ENCODE measurements around the gene KNTC1.
"Not testable (repeated sequence)": the region's sequence is repeated elsewhere in the genome, so short reads cannot be mapped to it uniquely, and the experiment has no call there.

Gene KNTC1

DNA sequence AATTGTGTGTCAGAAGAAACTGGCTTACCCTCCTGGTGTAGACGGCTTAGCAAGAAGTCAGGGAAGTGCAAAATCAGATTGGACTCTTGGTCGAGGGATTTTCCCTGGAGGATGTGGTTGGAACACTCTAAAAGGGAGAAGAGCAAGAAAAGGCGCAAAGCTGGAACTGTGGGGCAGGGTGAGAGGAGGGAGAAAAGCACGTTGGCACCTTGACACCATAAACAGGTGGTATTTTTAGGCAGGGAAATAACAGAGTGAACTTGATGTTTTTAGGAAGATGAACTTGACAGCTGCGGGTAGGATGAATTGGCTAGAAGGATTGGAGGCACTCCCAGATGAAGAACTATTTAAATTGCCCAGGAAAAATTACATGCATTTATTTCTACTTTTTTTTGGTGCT, 108.4 kb downstream of the KNTC1 start:
- H3K36me3 ChIP-seq (ENCODE audit: control insufficient read depth, insufficient read depth, low read length): no peaks in the 10 kb centered on the region
- H3K9ac ChIP-seq (ENCODE audit: low read length): no peak overlapping the region
- no peaks in the 10 kb centered on the region for H3K9me3 ChIP-seq (ENCODE audit: control insufficient read depth, low read length)
- H3K4me1 ChIP-seq (ENCODE audit: control insufficient read depth, insufficient read depth, low read length): peaks cover 3% of the 10 kb centered on the region
- H3K4me3 ChIP-seq (ENCODE audit: low read length): no peak overlapping the region
- no peaks in the 10 kb centered on the region for H3K27me3 ChIP-seq (ENCODE audit: control insufficient read depth, insufficient read depth, low read length)

DNA sequence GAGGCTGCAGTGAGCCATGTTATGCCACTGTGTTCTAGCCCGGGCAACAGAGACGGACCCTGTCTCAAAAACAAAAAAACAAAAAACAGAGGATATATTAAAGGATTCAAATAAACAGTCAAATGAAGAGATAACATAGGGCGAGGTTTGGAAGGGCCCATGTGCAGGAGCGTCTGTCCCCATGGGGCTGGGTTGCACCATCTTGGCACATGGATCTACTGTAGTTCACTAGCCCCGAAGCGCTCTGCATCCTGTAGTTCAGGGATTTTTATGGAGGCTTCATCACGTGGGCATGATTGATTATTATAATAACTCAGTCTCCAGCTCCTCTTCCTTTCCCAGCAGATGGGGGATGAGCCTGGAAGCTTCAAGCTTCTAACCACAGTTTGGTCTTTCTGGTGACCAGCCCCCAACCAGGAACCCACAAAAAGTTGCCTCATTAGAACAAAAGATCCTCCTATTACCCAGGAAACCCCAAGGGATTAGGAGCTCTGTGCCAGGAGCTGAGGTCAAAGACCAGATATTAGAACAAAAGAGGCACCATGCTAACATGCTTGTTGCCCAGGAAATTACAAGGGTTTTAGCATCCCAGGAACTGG, 116.3 kb downstream of the KNTC1 start:
- Histone ChIP-seq H3K4me1 (ENCODE audit: control insufficient read depth, insufficient read depth, low read length) (peaks cover 3% of the 10 kb centered on the region), H3K36me3 (ENCODE audit: control insufficient read depth, insufficient read depth, low read length) (no peaks in the 10 kb centered on the region), H3K9me3 (ENCODE audit: control insufficient read depth, low read length) (no peaks in the 10 kb centered on the region), H3K4me3 (ENCODE audit: low read length) (no peak overlapping the region), H3K27me3 (ENCODE audit: control insufficient read depth, insufficient read depth, low read length) (no peaks in the 10 kb centered on the region), H3K9ac (ENCODE audit: low read length) (no peak overlapping the region)

DNA sequence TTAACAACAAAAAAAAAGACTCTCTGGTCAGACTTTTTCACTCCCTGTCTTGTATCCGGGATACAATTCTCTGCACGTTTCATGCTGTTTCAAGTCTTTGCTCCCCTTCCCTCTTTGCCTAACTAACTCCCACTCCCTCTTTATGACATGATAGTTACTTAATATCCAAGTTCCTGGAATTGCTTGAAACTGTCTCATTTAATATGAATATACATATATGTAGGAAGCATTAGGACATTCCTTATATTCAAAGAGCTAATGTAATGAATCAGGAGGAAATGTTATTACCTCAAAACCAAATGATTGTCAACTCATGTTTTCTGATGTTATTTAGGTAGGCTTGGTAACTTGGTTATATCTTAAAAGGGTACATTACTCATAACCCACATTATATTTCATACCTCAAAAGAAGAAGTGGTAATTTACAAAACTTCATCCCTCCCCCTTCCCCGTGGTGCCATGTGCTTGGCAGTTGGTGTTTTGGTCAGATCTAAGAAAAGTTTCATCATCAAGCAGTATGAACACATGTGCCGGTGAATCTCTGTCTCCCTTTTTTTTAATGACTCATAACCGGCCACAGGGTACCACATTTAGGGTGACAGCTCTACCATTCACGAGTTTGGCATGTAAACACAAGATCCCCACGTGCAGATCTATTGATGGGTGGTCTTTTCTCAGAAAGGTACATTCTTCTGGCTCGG, 119.6 kb downstream of the KNTC1 start:
- Histone ChIP-seq H3K27me3 (ENCODE audit: control insufficient read depth, insufficient read depth, low read length) (no peaks in the 10 kb centered on the region), H3K9ac (ENCODE audit: low read length) (no peak overlapping the region), H3K4me1 (ENCODE audit: control insufficient read depth, insufficient read depth, low read length) (peaks cover 8% of the 10 kb centered on the region), H3K36me3 (ENCODE audit: control insufficient read depth, insufficient read depth, low read length) (no peaks in the 10 kb centered on the region), H3K4me3 (ENCODE audit: low read length) (no peak overlapping the region), H3K9me3 (ENCODE audit: control insufficient read depth, low read length) (no peaks in the 10 kb centered on the region)

DNA sequence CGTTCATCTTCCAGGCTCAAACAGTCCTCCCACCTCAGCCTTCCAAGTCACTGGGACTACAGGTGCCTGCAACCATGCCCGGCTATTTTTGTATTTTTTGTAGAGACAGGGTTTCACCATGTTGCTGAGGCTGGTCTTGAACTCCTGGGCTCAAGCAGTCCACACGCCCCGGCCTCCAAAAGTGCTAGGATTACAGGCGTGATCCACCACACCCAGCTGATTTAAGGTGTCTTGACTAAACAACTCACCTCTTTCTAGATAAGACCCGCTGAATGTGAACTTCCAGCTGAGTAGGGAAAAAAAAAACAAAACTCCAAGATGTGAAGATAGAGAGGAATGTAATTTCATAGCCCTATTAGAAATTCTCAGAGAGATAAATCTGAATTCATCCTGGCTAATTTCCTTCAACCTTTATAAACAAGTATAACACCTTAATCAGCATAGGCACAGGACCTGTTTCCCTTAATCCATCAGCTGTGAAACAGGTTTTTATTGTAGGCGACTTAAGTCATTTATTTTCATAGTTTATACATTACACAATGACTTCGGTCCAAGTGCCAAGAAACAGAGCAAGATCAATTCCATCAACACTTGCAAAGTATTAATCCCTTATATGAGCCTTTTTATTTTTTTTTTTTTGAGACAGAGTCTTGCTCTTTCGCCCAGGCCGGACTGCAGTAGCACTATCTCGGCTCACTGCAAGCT, 124.6 kb downstream of the KNTC1 start:
- no peaks in the 10 kb centered on the region for H3K27me3 ChIP-seq (ENCODE audit: control insufficient read depth, insufficient read depth, low read length)

DNA sequence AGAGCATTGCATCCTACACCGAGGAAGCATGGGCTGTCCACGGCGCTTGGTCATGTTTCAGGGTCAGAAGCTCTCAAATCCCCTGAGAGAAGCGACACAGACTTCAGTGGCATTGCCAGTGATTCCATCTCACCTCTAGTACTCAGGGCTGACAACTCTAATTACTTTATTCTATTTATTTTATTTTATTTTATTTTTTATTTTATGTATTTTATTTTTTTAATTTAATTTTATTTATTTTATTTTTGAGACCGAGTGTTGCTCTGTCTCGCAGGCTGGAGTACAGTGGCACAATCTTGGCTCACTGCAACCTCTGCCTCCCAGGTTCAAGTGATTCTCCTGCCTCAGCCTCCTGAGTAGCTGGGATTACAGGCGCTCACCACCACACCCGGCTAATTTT, 126.2 kb downstream of the KNTC1 start:
- not testable (repeated sequence) for H3K36me3 ChIP-seq (ENCODE audit: control insufficient read depth, insufficient read depth, low read length); H3K9me3 ChIP-seq (ENCODE audit: control insufficient read depth, low read length); H3K4me3 ChIP-seq (ENCODE audit: low read length); H3K9ac ChIP-seq (ENCODE audit: low read length); H3K27me3 ChIP-seq (ENCODE audit: control insufficient read depth, insufficient read depth, low read length); H3K4me1 ChIP-seq (ENCODE audit: control insufficient read depth, insufficient read depth, low read length)

More for the DNA sequence above, 124.6 kb downstream of the KNTC1 start:
- Histone ChIP-seq H3K9ac (ENCODE audit: low read length) (no peak overlapping the region), H3K4me3 (ENCODE audit: low read length) (no peak overlapping the region), H3K4me1 (ENCODE audit: control insufficient read depth, insufficient read depth, low read length) (peaks cover 5% of the 10 kb centered on the region), H3K36me3 (ENCODE audit: control insufficient read depth, insufficient read depth, low read length) (no peaks in the 10 kb centered on the region), H3K9me3 (ENCODE audit: control insufficient read depth, low read length) (no peaks in the 10 kb centered on the region)

DNA sequence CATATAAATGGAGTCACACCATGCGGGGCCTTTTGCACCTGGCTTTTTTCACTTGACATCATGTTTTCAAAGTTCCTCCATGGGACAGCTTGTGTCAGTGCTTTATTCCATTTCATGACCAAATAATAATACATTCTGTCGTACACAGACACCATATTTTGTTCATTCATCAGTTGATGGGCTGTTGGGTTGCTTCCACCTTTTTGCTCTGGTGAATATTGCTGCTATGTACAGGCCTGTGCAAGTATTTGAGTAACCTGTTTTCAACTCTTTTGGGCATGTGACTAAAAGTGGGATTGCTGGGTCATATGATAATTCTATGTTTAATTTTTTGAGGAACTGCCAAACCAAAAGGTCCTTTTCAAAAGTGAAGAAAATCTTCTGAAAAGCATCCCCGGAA, 129.2 kb downstream of the KNTC1 start:
- no peak overlapping the region for H3K4me3 ChIP-seq (ENCODE audit: low read length)
- no peaks in the 10 kb centered on the region for H3K9me3 ChIP-seq (ENCODE audit: control insufficient read depth, low read length)
- H3K36me3 ChIP-seq (ENCODE audit: control insufficient read depth, insufficient read depth, low read length): no peaks in the 10 kb centered on the region
- H3K27me3 ChIP-seq (ENCODE audit: control insufficient read depth, insufficient read depth, low read length): no peaks in the 10 kb centered on the region
- H3K4me1 ChIP-seq (ENCODE audit: control insufficient read depth, insufficient read depth, low read length): peaks cover 3% of the 10 kb centered on the region
- H3K9ac ChIP-seq (ENCODE audit: low read length): no peak overlapping the region

DNA sequence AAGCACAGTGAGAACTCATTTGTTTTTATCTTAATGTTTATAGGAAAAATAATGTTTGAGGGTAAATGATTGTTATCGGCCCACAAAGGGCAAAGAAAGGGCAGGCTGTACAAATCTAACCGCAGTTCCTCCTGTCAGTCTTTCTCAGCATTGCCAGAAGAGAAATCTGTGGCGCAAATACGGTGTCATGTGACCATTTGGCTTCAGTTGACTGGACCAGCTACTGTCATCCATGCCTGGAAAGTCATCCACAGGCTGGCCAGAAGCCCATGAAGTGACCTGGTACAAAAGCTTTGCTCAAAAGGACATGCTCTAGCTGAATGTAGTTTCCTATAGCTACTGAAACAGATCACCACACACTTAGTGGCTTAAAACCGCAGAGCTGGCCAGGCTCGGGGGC, 132.5 kb downstream of the KNTC1 start:
- Histone ChIP-seq H3K9me3 (ENCODE audit: control insufficient read depth, low read length) (no peaks in the 10 kb centered on the region), H3K27me3 (ENCODE audit: control insufficient read depth, insufficient read depth, low read length) (no peaks in the 10 kb centered on the region), H3K36me3 (ENCODE audit: control insufficient read depth, insufficient read depth, low read length) (no peaks in the 10 kb centered on the region), H3K4me1 (ENCODE audit: control insufficient read depth, insufficient read depth, low read length) (no peaks in the 10 kb centered on the region), H3K4me3 (ENCODE audit: low read length) (no peak overlapping the region), H3K9ac (ENCODE audit: low read length) (peak overlapping the region; percentile 5)

DNA sequence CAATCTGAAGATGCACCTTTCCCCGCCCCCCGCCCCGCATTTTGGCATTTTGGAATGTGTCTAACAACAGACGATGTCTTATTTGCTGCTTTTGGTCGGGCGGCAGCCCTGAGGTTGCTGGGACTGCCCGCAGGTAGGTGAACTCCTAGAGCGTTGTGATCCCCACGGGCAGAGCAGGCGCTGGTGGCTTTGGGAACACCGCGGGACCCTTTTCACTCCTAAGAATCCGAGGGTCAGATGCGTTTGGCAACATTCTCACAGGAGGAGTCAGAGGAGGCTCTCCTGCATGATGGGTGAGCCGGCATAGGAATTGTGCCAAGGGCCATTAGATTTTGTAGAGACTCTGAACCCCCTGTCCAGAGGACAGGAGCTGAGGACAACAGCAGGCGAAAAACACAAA, 134.2 kb downstream of the KNTC1 start:
- Histone ChIP-seq H3K9ac (ENCODE audit: low read length) (no peak overlapping the region), H3K27me3 (ENCODE audit: control insufficient read depth, insufficient read depth, low read length) (no peaks in the 10 kb centered on the region), H3K4me1 (ENCODE audit: control insufficient read depth, insufficient read depth, low read length) (no peaks in the 10 kb centered on the region), H3K36me3 (ENCODE audit: control insufficient read depth, insufficient read depth, low read length) (no peaks in the 10 kb centered on the region), H3K4me3 (ENCODE audit: low read length) (no peak overlapping the region), H3K9me3 (ENCODE audit: control insufficient read depth, low read length) (no peaks in the 10 kb centered on the region)

DNA sequence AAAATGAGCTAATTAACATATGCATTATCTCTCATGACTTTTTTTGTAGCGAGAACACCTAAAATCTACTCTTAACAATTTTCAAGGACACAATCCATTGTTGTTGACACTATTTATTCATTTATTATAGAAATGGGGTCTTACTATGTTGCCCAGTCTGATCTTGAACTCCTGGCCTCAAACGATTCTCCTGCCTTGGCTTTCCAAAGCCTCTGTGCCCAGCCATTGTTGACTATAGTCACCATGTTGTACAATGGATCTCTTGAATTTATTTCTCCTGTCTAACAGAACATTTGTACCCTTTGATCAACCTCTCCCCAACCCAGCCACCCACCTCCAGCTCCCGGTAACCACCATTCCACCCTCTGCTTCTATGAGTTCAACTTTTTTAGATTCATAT, 134.9 kb downstream of the KNTC1 start:
- Histone ChIP-seq H3K4me3 (ENCODE audit: low read length) (no peak overlapping the region), H3K9ac (ENCODE audit: low read length) (no peak overlapping the region), H3K9me3 (ENCODE audit: control insufficient read depth, low read length) (no peaks in the 10 kb centered on the region), H3K36me3 (ENCODE audit: control insufficient read depth, insufficient read depth, low read length) (no peaks in the 10 kb centered on the region), H3K4me1 (ENCODE audit: control insufficient read depth, insufficient read depth, low read length) (no peaks in the 10 kb centered on the region), H3K27me3 (ENCODE audit: control insufficient read depth, insufficient read depth, low read length) (no peaks in the 10 kb centered on the region)

DNA sequence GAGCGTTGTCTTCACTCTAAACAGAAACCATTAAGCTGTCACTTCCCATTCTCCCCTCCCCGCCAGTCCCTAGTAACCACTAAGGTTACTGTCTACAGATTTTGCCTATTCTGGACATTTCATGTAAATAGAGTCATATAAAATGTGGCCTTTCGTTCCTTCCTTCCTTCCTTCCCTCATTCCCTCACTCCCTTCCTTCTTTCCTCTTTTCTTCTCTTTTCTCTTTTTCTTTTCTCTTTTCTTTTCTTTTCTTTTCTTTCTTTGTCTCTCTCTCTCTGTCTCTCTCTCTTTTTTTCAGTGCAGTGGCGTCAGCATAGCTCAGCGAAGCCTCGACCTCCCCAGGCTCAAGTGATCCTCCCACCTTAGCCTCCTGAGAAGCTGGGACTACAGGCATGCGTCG, 138.3 kb downstream of the KNTC1 start:
- no peaks in the 10 kb centered on the region for H3K4me1 ChIP-seq (ENCODE audit: control insufficient read depth, insufficient read depth, low read length)
- no peaks in the 10 kb centered on the region for H3K27me3 ChIP-seq (ENCODE audit: control insufficient read depth, insufficient read depth, low read length)
- no peaks in the 10 kb centered on the region for H3K36me3 ChIP-seq (ENCODE audit: control insufficient read depth, insufficient read depth, low read length)
- H3K4me3 ChIP-seq (ENCODE audit: low read length): no peak overlapping the region
- H3K9ac ChIP-seq (ENCODE audit: low read length): no peak overlapping the region
- H3K9me3 ChIP-seq (ENCODE audit: control insufficient read depth, low read length): no peaks in the 10 kb centered on the region

DNA sequence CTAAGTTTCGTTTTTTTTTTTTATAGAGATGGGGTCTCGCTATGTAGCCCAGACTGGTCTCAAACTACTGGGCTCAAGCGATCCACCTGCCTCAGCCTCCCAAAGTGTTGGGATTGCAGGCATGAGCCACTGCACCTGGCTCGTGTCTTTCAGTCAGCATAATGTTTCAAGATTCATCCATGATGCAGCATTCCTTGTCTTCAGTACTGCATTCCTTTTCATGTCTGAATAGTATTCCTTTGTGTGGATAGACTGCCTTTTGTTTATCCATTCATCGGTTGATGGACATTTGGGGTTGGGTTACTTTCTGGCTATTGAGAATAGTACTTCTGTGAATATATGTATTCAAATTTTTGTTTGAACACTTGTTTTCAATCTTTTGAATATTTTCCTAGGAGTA, 138.7 kb downstream of the KNTC1 start:
- Histone ChIP-seq H3K36me3 (ENCODE audit: control insufficient read depth, insufficient read depth, low read length) (no peaks in the 10 kb centered on the region), H3K9me3 (ENCODE audit: control insufficient read depth, low read length) (no peaks in the 10 kb centered on the region), H3K9ac (ENCODE audit: low read length) (no peak overlapping the region), H3K4me1 (ENCODE audit: control insufficient read depth, insufficient read depth, low read length) (no peaks in the 10 kb centered on the region), H3K27me3 (ENCODE audit: control insufficient read depth, insufficient read depth, low read length) (no peaks in the 10 kb centered on the region), H3K4me3 (ENCODE audit: low read length) (no peak overlapping the region)

DNA sequence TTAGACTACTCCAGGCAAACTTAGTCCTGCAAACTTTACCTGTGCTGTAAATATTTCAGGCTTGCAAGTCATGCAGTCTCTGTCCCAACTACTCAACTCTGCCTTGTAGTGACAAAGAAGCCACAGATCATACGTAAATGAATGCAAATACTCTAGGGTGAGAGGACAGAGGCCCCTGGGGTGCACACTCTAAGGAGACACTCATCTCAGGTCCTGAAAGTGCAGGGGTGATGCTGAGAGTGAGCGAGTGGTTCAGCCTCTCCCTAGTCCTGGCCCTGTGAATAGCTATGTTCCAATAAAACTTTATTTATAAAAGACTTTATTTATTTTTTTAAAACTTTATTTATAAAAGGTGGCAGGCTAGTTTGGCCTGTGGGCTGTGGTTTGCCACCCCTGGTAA, 141.2 kb downstream of the KNTC1 start:
- H3K9me3 ChIP-seq (ENCODE audit: control insufficient read depth, low read length): no peaks in the 10 kb centered on the region
- H3K4me3 ChIP-seq (ENCODE audit: low read length): no peak overlapping the region

More for the DNA sequence above, 141.2 kb downstream of the KNTC1 start:
- no peaks in the 10 kb centered on the region for H3K4me1 ChIP-seq (ENCODE audit: control insufficient read depth, insufficient read depth, low read length)
- no peak overlapping the region for H3K9ac ChIP-seq (ENCODE audit: low read length)
- no peaks in the 10 kb centered on the region for H3K36me3 ChIP-seq (ENCODE audit: control insufficient read depth, insufficient read depth, low read length)
- no peaks in the 10 kb centered on the region for H3K27me3 ChIP-seq (ENCODE audit: control insufficient read depth, insufficient read depth, low read length)
